SK-N-SH (cell line): ENCODE data around the gene PRICKLE2. TPM values are rescaled to one million over a fixed set of nuclear protein-coding genes. Genes with fewer than 3 reads are reported as not detected.

Experiments
- CTCF ChIA-PET: fragments of 300-600, 350-600 bp; formaldehyde crosslinking; extraction: SDS; loops from one replicate; lab custom pipeline; 2021; lab: Yijun Ruan, JAX
- POLR2A ChIA-PET: fragments of 350-600 bp; sonication (Branson Sonifier 250); formaldehyde crosslinking; extraction: SDS; loops from one replicate; lab custom pipeline; 2020; ENCODE audit warnings: antibody characterized with exemption, inconsistent platforms; lab: Yijun Ruan, JAX
- DNase-seq: peaks from one replicate; pipeline ENCODE4 v3.0.0; 2012
- H2AFZ ChIP-seq: fragments of 200-600 bp; sonication (generic); 2 replicates; pipeline ENCODE4 v1.8.1; 2016; ENCODE audit warnings: antibody characterized with exemption, mild to moderate bottlenecking, low read depth
- H3F3A ChIP-seq: fragments of 200-600 bp; sonication (generic); replicated peaks from 2 replicates; pipeline ENCODE3; 2016; ENCODE audit warnings: antibody characterized with exemption, mild to moderate bottlenecking; ENCODE audit not compliant: insufficient read depth
- H3K27ac ChIP-seq, 2 experiments: fragments of 200-500 bp in 1 of 2; fragments of 200-600 bp in 1 of 2; sonication (Bioruptor generic) in 1 of 2; sonication (generic), shearing (Covaris generic) in 1 of 2; 2 replicates each; pipeline versions ENCODE4 v1.5.1 to v1.6.1; 2014 to 2016; ENCODE audit warnings: low read depth in 2 of 2, inconsistent platforms in 1 of 2, low read length in 1 of 2, mild to moderate bottlenecking in 1 of 2, mixed read lengths in 1 of 2
- H3K27me3 ChIP-seq: fragments of 200-600 bp; sonication (generic), shearing (Covaris generic); 2 replicates; pipeline ENCODE4 v1.6.1; 2016; ENCODE audit warnings: mixed run types; ENCODE audit not compliant: insufficient read depth
- H3K36me3 ChIP-seq, 2 experiments: fragments of 200-500 bp in 1 of 2; fragments of 200-600 bp in 1 of 2; sonication (Bioruptor generic) in 1 of 2; sonication (generic) in 1 of 2; replicated peaks in 1 of 2; 2 replicates each; pipeline versions ENCODE3 to v1.5.1; 2014 to 2016; ENCODE audit warnings: low read length in 1 of 2, mild to moderate bottlenecking in 1 of 2; ENCODE audit not compliant: insufficient read depth in 2 of 2, control insufficient read depth in 1 of 2
- H3K4me1 ChIP-seq, 2 experiments: fragments of 200-500 bp in 1 of 2; fragments of 200-600 bp in 1 of 2; sonication (Bioruptor generic) in 1 of 2; sonication (generic), shearing (Covaris generic) in 1 of 2; 2 replicates each; pipeline versions ENCODE4 v1.5.1 to v1.6.1; 2014 to 2016; ENCODE audit warnings: low read depth in 1 of 2, low read length in 1 of 2, mixed run types in 1 of 2; ENCODE audit not compliant: insufficient read depth in 2 of 2, control insufficient read depth in 1 of 2
- H3K4me2 ChIP-seq: fragments of 200-600 bp; sonication (generic), shearing (Covaris generic); 2 replicates; pipeline ENCODE4 v1.6.1; 2017; ENCODE audit warnings: mixed run types
- H3K4me3 ChIP-seq, 2 experiments: fragments of 200-500 bp in 1 of 2; fragments of 200-600 bp in 1 of 2; sonication (Bioruptor generic) in 1 of 2; sonication (generic), shearing (Covaris generic) in 1 of 2; 2 replicates each; pipeline versions ENCODE4 v1.5.1 to v1.8.1; 2014 to 2016; ENCODE audit warnings: low read depth in 2 of 2, inconsistent platforms in 1 of 2, low read length in 1 of 2, mild to moderate bottlenecking in 1 of 2, mixed read lengths in 1 of 2, moderate library complexity in 1 of 2
- H3K79me2 ChIP-seq: fragments of 200-600 bp; sonication (generic); 2 replicates; pipeline ENCODE4 v1.8.1; 2017; ENCODE audit warnings: mild to moderate bottlenecking; ENCODE audit not compliant: insufficient read depth
- H3K9ac ChIP-seq: fragments of 200-600 bp; sonication (generic); 2 replicates; pipeline ENCODE4 v1.6.1; 2017; ENCODE audit warnings: mixed run types
- H3K9me2 ChIP-seq: fragments of 200-600 bp; sonication (generic); 2 replicates; pipeline ENCODE4 v1.6.1; 2017; ENCODE audit warnings: mixed run types
- H3K9me3 ChIP-seq: fragments of 200-600 bp; sonication (generic); 2 replicates; pipeline ENCODE4 v1.6.1; 2017; ENCODE audit warnings: mixed run types, mild to moderate bottlenecking, moderate library complexity
- H4K20me1 ChIP-seq: fragments of 200-600 bp; sonication (generic); 2 replicates; pipeline ENCODE4 v1.6.1; 2017; ENCODE audit warnings: mild to moderate bottlenecking, mixed run types; ENCODE audit not compliant: insufficient read depth
- ELF1 ChIP-seq: IDR thresholded peaks from 2 replicates; pipeline ENCODE4 v1.4.0; 2012
- EP300 ChIP-seq, 2 experiments: IDR thresholded peaks; 2 replicates each; pipeline versions ENCODE4 v1.4.0 to v1.6.1; 2012; ENCODE audit warnings: borderline replicate concordance in 1 of 2, low read depth in 1 of 2, low read length in 1 of 2
- FOXM1 ChIP-seq: IDR thresholded peaks from 2 replicates; pipeline ENCODE4 v1.4.0; 2012; ENCODE audit warnings: low read depth, mild to moderate bottlenecking
- JUND ChIP-seq: IDR thresholded peaks from 2 replicates; pipeline ENCODE4 v1.4.0; 2012
- NFIC ChIP-seq: IDR thresholded peaks from 2 replicates; pipeline ENCODE4 v1.4.0; 2012; ENCODE audit warnings: borderline replicate concordance
- RAD21 ChIP-seq: IDR thresholded peaks from 2 replicates; pipeline ENCODE4 v1.6.1; 2012; ENCODE audit warnings: mild to moderate bottlenecking, low read length
- RCOR1 ChIP-seq: fragments of 150-350 bp; IDR thresholded peaks from 2 replicates; pipeline ENCODE4 v1.6.1; 2017; ENCODE audit warnings: antibody characterized with exemption, low read length
- SIN3A ChIP-seq: IDR thresholded peaks from 2 replicates; pipeline ENCODE4 v1.6.1; 2012; ENCODE audit warnings: low read depth, mild to moderate bottlenecking, low read length, moderate library complexity, borderline replicate concordance
- SMC3 ChIP-seq: IDR thresholded peaks from 2 replicates; pipeline ENCODE4 v1.6.1; 2012; ENCODE audit warnings: low read depth, low read length, improper control_type of control experiment
- TAF1 ChIP-seq: IDR thresholded peaks from 2 replicates; pipeline ENCODE4 v1.6.1; 2012; ENCODE audit warnings: low read depth, mild to moderate bottlenecking, low read length, moderate library complexity, borderline replicate concordance
- TCF12 ChIP-seq: IDR thresholded peaks from 2 replicates; pipeline ENCODE4 v1.4.0; 2012
- TEAD4 ChIP-seq: IDR thresholded peaks from 2 replicates; pipeline ENCODE4 v1.4.0; 2012; ENCODE audit warnings: mild to moderate bottlenecking, borderline replicate concordance; ENCODE audit not compliant: insufficient read depth
- WGBS: methylation state at CpG from one replicate; pipeline ENCODE4 v1.1.6; 2017; ENCODE audit warnings: low lambda C conversion rate; 5-methylcytosine and 5-hydroxymethylcytosine counted together
- polyA plus RNA-seq, 3 experiments: library from polyadenylated mRNA; depleted of rRNA; stranded (reverse); fragments of >200 nt; gene quantifications; 2 replicates each; pipeline ENCODE4 v1.2.3, GENCODE V29; 2012
- TF ChIP-seq, protein P1 (sequence below): fragments of 200-600 bp; sonication (generic); IDR thresholded peaks from 2 replicates; pipeline ENCODE4 v1.6.1; 2017; ENCODE audit warnings: antibody characterized with exemption, mild to moderate bottlenecking, moderate library complexity
- TF ChIP-seq, protein P2 (sequence below): IDR thresholded peaks from 2 replicates; pipeline ENCODE4; 2012

PRICKLE2 gene
- polyA plus RNA-seq, 1 of the 3 experiments (the other 2 are of a cell fraction) = 0.67 TPM

DNA sequence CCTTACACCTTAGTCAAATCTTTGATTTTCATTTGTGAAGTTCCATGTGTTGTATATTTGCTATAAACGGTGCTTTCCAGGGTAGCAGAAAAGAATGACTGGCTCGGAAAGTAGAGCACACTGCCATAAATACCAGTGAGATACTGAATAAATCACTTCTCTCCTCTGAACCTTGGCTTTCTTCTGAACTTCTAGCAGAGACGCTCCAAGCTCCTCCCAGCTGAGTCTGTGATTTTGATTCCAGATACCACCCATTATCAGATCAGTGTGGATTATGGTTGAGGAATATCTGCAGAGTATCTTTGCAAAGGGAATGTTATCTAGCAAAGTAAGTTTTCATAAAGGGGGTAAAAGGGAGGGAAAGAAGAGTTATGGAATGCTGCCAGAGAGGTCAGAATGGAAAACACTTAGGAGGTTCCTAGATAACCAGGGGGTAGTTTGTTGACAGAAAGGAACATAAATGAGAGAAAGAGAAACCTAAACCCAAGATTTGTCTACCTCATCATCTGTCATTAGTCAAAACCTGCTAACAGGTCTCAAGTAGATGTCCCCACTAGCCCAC is 103.4 kb downstream of the PRICKLE2 start (continued):
- TF ChIP-seq, protein P1, sequence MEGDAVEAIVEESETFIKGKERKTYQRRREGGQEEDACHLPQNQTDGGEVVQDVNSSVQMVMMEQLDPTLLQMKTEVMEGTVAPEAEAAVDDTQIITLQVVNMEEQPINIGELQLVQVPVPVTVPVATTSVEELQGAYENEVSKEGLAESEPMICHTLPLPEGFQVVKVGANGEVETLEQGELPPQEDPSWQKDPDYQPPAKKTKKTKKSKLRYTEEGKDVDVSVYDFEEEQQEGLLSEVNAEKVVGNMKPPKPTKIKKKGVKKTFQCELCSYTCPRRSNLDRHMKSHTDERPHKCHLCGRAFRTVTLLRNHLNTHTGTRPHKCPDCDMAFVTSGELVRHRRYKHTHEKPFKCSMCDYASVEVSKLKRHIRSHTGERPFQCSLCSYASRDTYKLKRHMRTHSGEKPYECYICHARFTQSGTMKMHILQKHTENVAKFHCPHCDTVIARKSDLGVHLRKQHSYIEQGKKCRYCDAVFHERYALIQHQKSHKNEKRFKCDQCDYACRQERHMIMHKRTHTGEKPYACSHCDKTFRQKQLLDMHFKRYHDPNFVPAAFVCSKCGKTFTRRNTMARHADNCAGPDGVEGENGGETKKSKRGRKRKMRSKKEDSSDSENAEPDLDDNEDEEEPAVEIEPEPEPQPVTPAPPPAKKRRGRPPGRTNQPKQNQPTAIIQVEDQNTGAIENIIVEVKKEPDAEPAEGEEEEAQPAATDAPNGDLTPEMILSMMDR = no peak
- TF ChIP-seq SIN3A (no peak), SMC3 (no peak), NFIC (no peak), ELF1 (no peak), RAD21 (no peak), RCOR1 (no peak), JUND (no peak), TEAD4 (no peak)
- TF ChIP-seq, all 33 proteins: peak for 0

DNA sequence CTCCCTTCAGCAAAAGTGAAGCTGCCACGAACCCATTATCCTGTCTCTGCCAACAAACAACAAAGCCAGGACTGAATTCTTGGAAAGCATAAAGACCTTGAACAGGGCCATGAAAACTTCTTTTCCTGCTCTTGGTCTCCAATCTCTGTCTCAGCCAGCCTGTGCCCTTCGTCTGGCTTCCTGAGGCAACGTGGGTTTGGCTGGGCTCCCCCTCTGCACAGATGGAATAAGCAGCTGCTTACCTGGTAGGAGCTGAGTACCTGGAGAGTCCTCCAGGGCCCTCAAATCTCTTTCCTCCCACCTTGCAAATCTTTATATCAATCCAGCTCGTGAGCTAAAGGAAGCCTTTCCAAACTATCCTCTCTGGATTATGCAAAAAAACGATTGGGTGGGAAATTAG is 104.4 kb downstream of the PRICKLE2 start:
- Histone ChIP-seq H3K36me3 (peaks cover 0 to 9% of the 10 kb centered on the region in 2 experiments), H3K27ac (no peak overlapping the region), H3K9me3 (no peaks in the 10 kb centered on the region), H2AFZ (no peak overlapping the region), H3K79me2 (no peaks in the 10 kb centered on the region), H3K4me1 (peaks cover 0 to 8% of the 10 kb centered on the region in 2 experiments; a peak in 1 of 4 replicates), H3K27me3 (no peaks in the 10 kb centered on the region), H3F3A (no peaks in the 10 kb centered on the region), H3K4me2 (no peak overlapping the region), H3K4me3 (no peak overlapping the region), H3K9ac (no peak overlapping the region), H4K20me1 (no peaks in the 10 kb centered on the region), H3K9me2 (no peaks in the 10 kb centered on the region)
- CTCF ChIA-PET = interaction anchor here (1.0 to 1.5 kb wide), 4 partner anchors 9 to 97 kb away, joined by 3 read pairs; no protein-coding TSS in a partner anchor
- DNase-seq = no peak
- TF ChIP-seq TAF1 = no peak
- no peak for TF ChIP-seq TCF12
- no peak for TF ChIP-seq SMC3
- TF ChIP-seq FOXM1 = no peak
- no peak for TF ChIP-seq TEAD4
- TF ChIP-seq, protein P2, sequence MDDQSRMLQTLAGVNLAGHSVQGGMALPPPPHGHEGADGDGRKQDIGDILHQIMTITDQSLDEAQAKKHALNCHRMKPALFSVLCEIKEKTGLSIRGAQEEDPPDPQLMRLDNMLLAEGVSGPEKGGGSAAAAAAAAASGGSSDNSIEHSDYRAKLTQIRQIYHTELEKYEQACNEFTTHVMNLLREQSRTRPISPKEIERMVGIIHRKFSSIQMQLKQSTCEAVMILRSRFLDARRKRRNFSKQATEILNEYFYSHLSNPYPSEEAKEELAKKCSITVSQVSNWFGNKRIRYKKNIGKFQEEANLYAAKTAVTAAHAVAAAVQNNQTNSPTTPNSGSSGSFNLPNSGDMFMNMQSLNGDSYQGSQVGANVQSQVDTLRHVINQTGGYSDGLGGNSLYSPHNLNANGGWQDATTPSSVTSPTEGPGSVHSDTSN = no peak
- no peak for TF ChIP-seq JUND
- 84% methylated on average over 5 of the region's 5 CpGs for WGBS
- POLR2A ChIA-PET = no interaction called here

DNA sequence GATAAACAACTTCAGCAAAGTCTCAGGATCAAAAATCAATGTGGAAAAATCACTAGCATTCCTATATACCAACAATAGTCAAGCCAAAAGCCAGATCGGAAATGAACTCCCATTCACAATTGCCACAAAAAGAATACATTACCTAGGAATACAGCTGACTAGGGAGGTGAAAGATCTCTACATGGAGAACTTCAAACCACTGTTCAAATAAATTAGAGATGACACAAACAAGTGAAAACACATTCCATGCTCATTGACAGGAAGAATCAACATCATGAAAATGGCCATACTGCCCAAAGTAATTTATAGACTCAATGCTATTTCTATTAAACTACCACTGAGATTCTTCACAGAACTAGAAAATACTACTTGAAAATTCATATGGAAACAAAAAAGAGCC is 107.8 kb downstream of the PRICKLE2 start:
- no peaks in the 10 kb centered on the region for H3K79me2 ChIP-seq
- H3K9me3 ChIP-seq = 0 out of 2 replicates have a peak, but pooled peaks cover 5% of the 10 kb centered on the region
- H2AFZ ChIP-seq = no peak overlapping the region
- H3K9ac ChIP-seq = no peak overlapping the region
- no peak overlapping the region for H3K4me3 ChIP-seq
- no peak overlapping the region for H3K27ac ChIP-seq
- POLR2A ChIA-PET = no interaction called here
- H3K27me3 ChIP-seq = no peaks in the 10 kb centered on the region
- peaks cover 0 to 8% of the 10 kb centered on the region in 2 experiments; a peak in 1 of 4 replicates for H3K4me1 ChIP-seq
- no peaks in the 10 kb centered on the region for H3K9me2 ChIP-seq
- TF ChIP-seq, protein P2 = peak; percentile 30; the same call in 1 of the 2 replicates
- TF ChIP-seq TCF12 (peak; percentile 55), EP300 (IDR thresholded peaks at IDR 0.05; ENCODE audit: borderline replicate concordance in 1 of 2, low read depth in 1 of 2, low read length in 1 of 2) (no peak)
- TF ChIP-seq, all 33 proteins: peak for 2
- no peak for DNase-seq
- 75% methylated on average over 1 of the region's 1 CpG for WGBS
- CTCF ChIA-PET = interaction anchor here (2.0 kb wide), 1 partner anchor 12 kb away, joined by 5 read pairs; no protein-coding TSS in a partner anchor
- H3F3A ChIP-seq = no peaks in the 10 kb centered on the region
- H4K20me1 ChIP-seq = no peaks in the 10 kb centered on the region
- H3K4me2 ChIP-seq = no peak overlapping the region
- H3K36me3 ChIP-seq = peaks cover 0 to 4% of the 10 kb centered on the region in 2 experiments
